ENCODE measurements around the gene RIMBP2.

GRCh38 chr12:130367523-130367922, 348.6 kb downstream of the RIMBP2 start:
- TF ChIP-seq, protein P1, sequence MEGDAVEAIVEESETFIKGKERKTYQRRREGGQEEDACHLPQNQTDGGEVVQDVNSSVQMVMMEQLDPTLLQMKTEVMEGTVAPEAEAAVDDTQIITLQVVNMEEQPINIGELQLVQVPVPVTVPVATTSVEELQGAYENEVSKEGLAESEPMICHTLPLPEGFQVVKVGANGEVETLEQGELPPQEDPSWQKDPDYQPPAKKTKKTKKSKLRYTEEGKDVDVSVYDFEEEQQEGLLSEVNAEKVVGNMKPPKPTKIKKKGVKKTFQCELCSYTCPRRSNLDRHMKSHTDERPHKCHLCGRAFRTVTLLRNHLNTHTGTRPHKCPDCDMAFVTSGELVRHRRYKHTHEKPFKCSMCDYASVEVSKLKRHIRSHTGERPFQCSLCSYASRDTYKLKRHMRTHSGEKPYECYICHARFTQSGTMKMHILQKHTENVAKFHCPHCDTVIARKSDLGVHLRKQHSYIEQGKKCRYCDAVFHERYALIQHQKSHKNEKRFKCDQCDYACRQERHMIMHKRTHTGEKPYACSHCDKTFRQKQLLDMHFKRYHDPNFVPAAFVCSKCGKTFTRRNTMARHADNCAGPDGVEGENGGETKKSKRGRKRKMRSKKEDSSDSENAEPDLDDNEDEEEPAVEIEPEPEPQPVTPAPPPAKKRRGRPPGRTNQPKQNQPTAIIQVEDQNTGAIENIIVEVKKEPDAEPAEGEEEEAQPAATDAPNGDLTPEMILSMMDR (conservative IDR thresholded peaks at IDR 0.05 in 1 of 2, IDR thresholded peaks at IDR 0.05 in 1 of 2; ENCODE audit: extremely low read depth in 1 of 2, insufficient read depth in 1 of 2, low read depth in 1 of 2, low read length in 2 of 2): no peak
- TF ChIP-seq EZH2 (IDR thresholded peaks at IDR 0.05; ENCODE audit: borderline replicate concordance, low read length): no peak
